CD4-positive, alpha-beta memory T cell (primary cell): ENCODE results near the gene STRN4. TPM values are rescaled to one million over a fixed set of nuclear protein-coding genes. Genes with fewer than 3 reads are reported as not detected.

Source experiments
- CTCF ChIA-PET: fragments of 350-600 bp; sonication (Branson Sonifier 250); formaldehyde crosslinking; loops from one replicate; lab custom pipeline; 2021; ENCODE audit warnings: inconsistent platforms; ENCODE audit not compliant: partially characterized antibody; lab: Charles Lee
- POLR2A ChIA-PET: fragments of 350-600 bp; sonication (Branson Sonifier 250); formaldehyde crosslinking; loops from one replicate; lab custom pipeline; 2021; ENCODE audit not compliant: partially characterized antibody; lab: Charles Lee
- DNase-seq, 5 donors: peaks; one replicate each; pipeline versions ENCODE4 v3.0.0 to v3.0.0-alpha.2; 2020 to 2022; ENCODE audit warnings: mixed read lengths in 1 of 5
- H3K27ac ChIP-seq: one replicate; pipeline ENCODE4 v1.7.0; 2013; ENCODE audit warnings: low read depth, low read length
- H3K27me3 ChIP-seq: 2 replicates; pipeline ENCODE4 v1.7.0; 2013; ENCODE audit warnings: mild to moderate bottlenecking, low read length, moderate library complexity; ENCODE audit not compliant: insufficient read depth
- H3K36me3 ChIP-seq: 2 replicates; pipeline ENCODE4 v1.7.0; 2013; ENCODE audit warnings: mild to moderate bottlenecking, low read length, moderate library complexity; ENCODE audit not compliant: insufficient read depth
- H3K4me1 ChIP-seq: 2 replicates; pipeline ENCODE4 v1.7.0; 2013; ENCODE audit warnings: mild to moderate bottlenecking, low read length, moderate library complexity; ENCODE audit not compliant: insufficient read depth
- H3K4me3 ChIP-seq, 2 donors: one replicate each; pipeline ENCODE4 v1.7.0; 2013; ENCODE audit warnings: low read length in 2 of 2, mild to moderate bottlenecking in 1 of 2
- H3K9me3 ChIP-seq, 2 donors: one replicate each; pipeline ENCODE4 v1.7.0; 2013; ENCODE audit warnings: low read length in 2 of 2, control low read depth in 1 of 2; ENCODE audit not compliant: control insufficient read depth in 1 of 2
- H3K27ac Mint-ChIP-seq, 7 donors: one replicate each; pipeline ENCODE4 v1.8.0; 2020 to 2021; ENCODE audit warnings: mixed read lengths in 7 of 7, mild to moderate bottlenecking in 6 of 7, inconsistent platforms in 3 of 7, moderate library complexity in 3 of 7
- H3K27me3 Mint-ChIP-seq, 2 donors: one replicate each; pipeline ENCODE4 v1.8.0; 2020 to 2021; ENCODE audit warnings: mixed read lengths in 2 of 2
- H3K36me3 Mint-ChIP-seq, 2 donors: one replicate each; pipeline ENCODE4 v1.8.0; 2020 to 2021; ENCODE audit warnings: mixed read lengths in 2 of 2, inconsistent platforms in 1 of 2, mild to moderate bottlenecking in 1 of 2
- H3K4me1 Mint-ChIP-seq, 4 donors: one replicate each; pipeline ENCODE4 v1.8.0; 2020 to 2021; ENCODE audit warnings: mixed read lengths in 4 of 4, mild to moderate bottlenecking in 1 of 4
- H3K4me3 Mint-ChIP-seq, 8 donors: one replicate each; pipeline ENCODE4 v1.8.0; 2020 to 2021; ENCODE audit warnings: mixed read lengths in 8 of 8, mild to moderate bottlenecking in 7 of 8, moderate library complexity in 6 of 8, inconsistent platforms in 3 of 8
- H3K9me3 Mint-ChIP-seq, 8 donors: one replicate each; pipeline ENCODE4 v1.8.0; 2020 to 2021; ENCODE audit warnings: mixed read lengths in 8 of 8, mild to moderate bottlenecking in 5 of 8, inconsistent platforms in 3 of 8, moderate library complexity in 1 of 8
- intact Hi-C: fragments of 100-400 bp; cut with micrococcal nuclease; formaldehyde crosslinking; loops from one replicate; pipeline ENCODE4 v1.15.1; 2023
- polyA plus RNA-seq, 2 donors: library from polyadenylated mRNA; unstranded; fragments of 300-500 nt; fragmentation: Illumina TruSeq; gene quantifications; one replicate each; pipeline ENCODE4 v1.2.3, GENCODE V29; 2021
- total RNA-seq, 2 experiments: library from RNA; stranded (reverse); gene quantifications; one replicate each; pipeline ENCODE4 v1.2.3, GENCODE V29; 2021

The STRN4 gene
- total and polyA plus RNA-seq, 4 experiments from 2014 or later: 13.9 to 88.8 (median 52.1) TPM

DNA sequence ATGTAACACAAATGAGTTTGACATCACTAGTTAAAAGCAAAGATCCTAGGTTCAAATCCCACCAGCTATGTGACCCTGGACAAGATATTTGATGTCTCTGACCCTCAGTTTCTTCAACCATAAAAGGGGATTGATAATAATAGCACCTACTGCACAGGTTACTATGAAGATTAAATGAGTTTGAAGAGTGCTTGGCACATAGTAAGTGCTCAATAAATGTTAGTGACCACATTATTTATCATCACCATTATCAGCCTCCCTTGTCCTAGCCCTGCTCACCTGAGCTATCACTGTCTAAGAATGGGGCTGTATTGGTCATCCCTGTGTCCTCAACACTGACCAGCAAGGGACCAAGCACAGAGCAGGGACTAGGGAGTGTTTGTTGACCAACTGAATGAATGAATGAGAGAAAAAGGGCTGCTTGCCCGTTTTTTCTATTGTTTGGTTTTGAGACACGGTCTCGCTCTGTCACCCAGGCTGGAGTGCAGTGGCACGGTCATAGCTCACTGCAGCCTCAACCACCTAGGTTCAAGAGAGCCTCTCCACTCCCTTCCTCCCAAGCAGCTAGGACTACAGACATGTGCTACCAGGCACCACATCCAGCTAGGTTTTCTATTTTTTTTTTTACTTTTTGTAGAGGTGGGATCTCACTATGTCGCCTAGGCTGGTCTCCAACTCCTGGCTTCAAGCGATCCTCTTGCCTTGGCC, 58.7 kb downstream of the STRN4 start:
- no peak for DNase-seq
- no peak overlapping the region for H3K27ac ChIP-seq
- ChIA-PET CTCF (interaction anchor here (0.7 to 3.5 kb wide), 7 partner anchors 9 to 396 kb away, joined by 3 to 18 read pairs (median 3); no protein-coding TSS in a partner anchor), POLR2A (interaction anchor here (0.9 kb wide), 1 partner anchor 27 kb away, joined by 3 read pairs; no protein-coding TSS in a partner anchor)
- H3K36me3 ChIP-seq: peaks cover 64% of the 10 kb centered on the region
- H3K27me3 Mint-ChIP-seq: no peaks in the 10 kb centered on the region
- peaks cover 0 to 2% (median under 1%) of the 10 kb centered on the region in 4 donors for H3K4me1 Mint-ChIP-seq
- no peaks in the 10 kb centered on the region for H3K9me3 ChIP-seq
- no peak overlapping the region for H3K4me3 ChIP-seq
- intact Hi-C loops: no loop called here
- no peaks in the 10 kb centered on the region for H3K9me3 Mint-ChIP-seq
- H3K27ac Mint-ChIP-seq: peak overlapping the region in 3 of 7 donors; percentile 36 to 64 (median 62)
- H3K27me3 ChIP-seq: no peaks in the 10 kb centered on the region
- no peaks in the 10 kb centered on the region for H3K4me1 ChIP-seq
- peaks cover 47 to 73% of the 10 kb centered on the region in 2 donors for H3K36me3 Mint-ChIP-seq
- H3K4me3 Mint-ChIP-seq: no peak overlapping the region

DNA sequence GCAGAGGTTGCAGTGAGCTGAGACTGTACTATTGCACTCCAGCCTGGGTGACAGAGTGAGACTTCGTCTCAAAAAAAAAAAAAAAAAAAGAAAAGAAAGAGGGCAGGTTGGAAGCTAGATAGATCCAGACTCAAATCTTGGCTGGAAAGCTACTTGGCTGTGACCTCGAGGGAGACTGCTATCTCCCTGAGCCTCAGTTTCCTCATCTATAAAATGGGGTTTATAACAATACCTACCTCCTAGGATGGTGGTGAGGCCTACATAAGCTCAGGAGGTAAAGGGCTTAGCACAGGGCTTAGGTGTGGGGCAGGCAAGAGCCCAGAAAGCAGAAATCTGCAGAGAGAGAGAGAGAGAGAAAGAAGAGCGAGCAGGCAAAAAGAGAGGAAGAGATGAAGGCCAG, 61.1 kb downstream of the STRN4 start:
- H3K4me1 ChIP-seq: no peaks in the 10 kb centered on the region
- H3K4me3 ChIP-seq: no peak overlapping the region
- H3K27ac Mint-ChIP-seq: no peak overlapping the region
- H3K36me3 ChIP-seq: peaks cover 53% of the 10 kb centered on the region
- DNase-seq: no peak
- CTCF ChIA-PET: interaction anchor here (0.7 kb wide), 2 partner anchors 29 to 64 kb away, joined by 3 to 4 read pairs; no protein-coding TSS in a partner anchor
- H3K27me3 Mint-ChIP-seq: no peaks in the 10 kb centered on the region
- POLR2A ChIA-PET: no interaction called here
- H3K36me3 Mint-ChIP-seq: peaks cover 28 to 60% of the 10 kb centered on the region in 2 donors
- peaks cover 0 to 2% (median under 1%) of the 10 kb centered on the region in 4 donors for H3K4me1 Mint-ChIP-seq
- no peaks in the 10 kb centered on the region for H3K9me3 Mint-ChIP-seq
- no peaks in the 10 kb centered on the region for H3K9me3 ChIP-seq
- H3K27me3 ChIP-seq: no peaks in the 10 kb centered on the region
- H3K27ac ChIP-seq: no peak overlapping the region
- no peak overlapping the region for H3K4me3 Mint-ChIP-seq
- intact Hi-C loops: no loop called here

DNA sequence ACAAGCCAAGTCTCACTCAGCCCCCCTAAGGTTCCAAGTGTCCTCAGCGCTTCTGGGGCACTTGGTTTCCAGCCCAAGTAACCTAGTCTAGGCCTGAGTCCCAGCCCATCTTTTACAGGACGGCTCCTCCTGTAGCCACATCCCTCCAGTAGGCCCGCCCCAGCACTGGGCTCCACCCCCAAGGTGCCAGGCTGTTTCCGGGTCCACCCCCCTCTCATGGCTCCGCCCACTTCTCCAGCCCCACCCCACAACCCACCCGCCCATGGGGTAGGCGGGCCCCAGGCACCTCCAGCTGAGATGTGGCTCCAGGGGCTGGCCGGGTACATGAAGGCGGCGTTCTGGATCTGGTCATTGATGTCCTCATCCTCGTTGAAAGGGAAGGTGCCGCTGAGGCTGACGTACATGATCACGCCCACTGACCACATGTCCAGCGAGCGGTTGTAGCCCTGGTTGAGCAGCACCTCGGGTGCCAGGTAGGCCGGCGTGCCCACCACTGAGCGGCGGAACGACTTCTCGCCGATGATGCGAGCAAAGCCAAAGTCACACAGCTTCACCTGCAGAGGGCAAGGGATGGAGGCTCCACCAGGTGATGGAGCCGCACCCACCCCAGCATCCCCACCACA, 68.0 kb downstream of the STRN4 start:
- Mint-ChIP-seq H3K36me3 (peaks cover 55 to 71% of the 10 kb centered on the region in 2 donors), H3K9me3 (no peaks in the 10 kb centered on the region), H3K27me3 (no peaks in the 10 kb centered on the region), H3K27ac (peak overlapping the region in 4 of 7 donors; percentile 47 to 75 (median 66)), H3K4me1 (peaks cover 3 to 9% (median 7%) of the 10 kb centered on the region in 4 donors), H3K4me3 (no peak overlapping the region)
- peak; percentile 58 to 68 (median 60) for DNase-seq
- H3K36me3 ChIP-seq: peaks cover 76% of the 10 kb centered on the region
- ChIA-PET POLR2A (no interaction called here), CTCF (interaction anchor here (1.4 kb wide), 1 partner anchor 64 kb away, joined by 3 read pairs; no protein-coding TSS in a partner anchor)
- no peak overlapping the region for H3K27ac ChIP-seq
- H3K9me3 ChIP-seq: no peaks in the 10 kb centered on the region
- H3K27me3 ChIP-seq: no peaks in the 10 kb centered on the region
- intact Hi-C loops: no loop called here
- H3K4me1 ChIP-seq: no peaks in the 10 kb centered on the region
- H3K4me3 ChIP-seq: no peak overlapping the region

- Histone ChIP-seq H3K36me3 (peaks cover 55% of the 10 kb centered on the region), H3K27me3 (no peaks in the 10 kb centered on the region), H3K27ac (no peak overlapping the region), H3K4me1 (no peaks in the 10 kb centered on the region), H3K4me3 (no peak overlapping the region), H3K9me3 (no peaks in the 10 kb centered on the region)
- POLR2A ChIA-PET: interaction anchor here (1.0 kb wide), 1 partner anchor 30 kb away, joined by 3 read pairs; no protein-coding TSS in a partner anchor
- Mint-ChIP-seq H3K4me3 (no peak overlapping the region), H3K36me3 (peaks cover 57 to 64% of the 10 kb centered on the region in 2 donors), H3K9me3 (peaks cover 0 to 10% (median 3%) of the 10 kb centered on the region in 8 donors), H3K27me3 (no peaks in the 10 kb centered on the region), H3K27ac (peak overlapping the region in 1 of 7 donors; percentile 27), H3K4me1 (peaks cover 0 to 9% (median 4%) of the 10 kb centered on the region in 4 donors)
- intact Hi-C loops: no loop called here
- CTCF ChIA-PET: interaction anchor here (0.5 to 1.5 kb wide), 3 partner anchors 41 to 166 kb away, joined by 3 to 4 read pairs (median 3); no protein-coding TSS in a partner anchor
- no peak for DNase-seq
Measured at GRCh38 chr19:46674416-46675178, 71.7 kb downstream of the STRN4 start.

- POLR2A ChIA-PET: no interaction called here
Measured at GRCh38 chr19:46670813-46671212, 75.4 kb downstream of the STRN4 start.

More at GRCh38 chr19:46670813-46671212, 75.4 kb downstream of the STRN4 start:
- no peak overlapping the region for H3K27ac ChIP-seq
- no peak overlapping the region for H3K4me3 ChIP-seq
- no peak for DNase-seq
- peaks cover 37% of the 10 kb centered on the region in 2 donors for H3K36me3 Mint-ChIP-seq
- intact Hi-C loops: no loop called here
- CTCF ChIA-PET: no interaction called here
- no peaks in the 10 kb centered on the region for H3K27me3 ChIP-seq
- peaks cover 21% of the 10 kb centered on the region for H3K36me3 ChIP-seq
- peaks cover 0 to 2% (median under 1%) of the 10 kb centered on the region in 4 donors for H3K4me1 Mint-ChIP-seq
- peak overlapping the region in 2 of 7 donors; percentile 3 to 22 for H3K27ac Mint-ChIP-seq
- no peak overlapping the region for H3K4me3 Mint-ChIP-seq
- H3K9me3 Mint-ChIP-seq: peaks cover 0 to 10% (median 3%) of the 10 kb centered on the region in 8 donors
- no peaks in the 10 kb centered on the region for H3K9me3 ChIP-seq
- no peaks in the 10 kb centered on the region for H3K4me1 ChIP-seq
- no peaks in the 10 kb centered on the region for H3K27me3 Mint-ChIP-seq
